ENCODE data around the gene TMC1.

The TMC1 gene

GRCh38 chr9:72618811-72619210 is 97.4 kb downstream of the TMC1 start:
- DNase-seq = peak; percentile 11

- no peak for DNase-seq
Measured at GRCh38 chr9:72622186-72622585, 100.8 kb downstream of the TMC1 start.

- DNase-seq = no peak
Measured at GRCh38 chr9:72623156-72623555, 101.7 kb downstream of the TMC1 start.

- no peak for DNase-seq
Measured at GRCh38 chr9:72627147-72627546, 105.7 kb downstream of the TMC1 start.

GRCh38 chr9:72627956-72628540 is 106.6 kb downstream of the TMC1 start:
- DNase-seq = peak; percentile 55

- peak; percentile 44 for DNase-seq
Measured at GRCh38 chr9:72633966-72634365, 112.6 kb downstream of the TMC1 start.

GRCh38 chr9:72635197-72635596 is 113.8 kb downstream of the TMC1 start:
- DNase-seq = no peak

GRCh38 chr9:72636621-72637020 is 115.2 kb downstream of the TMC1 start:
- DNase-seq = peak; percentile 43

GRCh38 chr9:72643651-72644050 is 122.2 kb downstream of the TMC1 start:
- no peak for DNase-seq

GRCh38 chr9:72646061-72646460 is 124.7 kb downstream of the TMC1 start:
- no peak for DNase-seq

- DNase-seq = no peak
Measured at GRCh38 chr9:72648324-72649126, 127.1 kb downstream of the TMC1 start.

GRCh38 chr9:72649127-72649442 is 127.7 kb downstream of the TMC1 start:
- DNase-seq = no peak

- DNase-seq = no peak
Measured at GRCh38 chr9:72650206-72650605, 128.8 kb downstream of the TMC1 start.

- no peak for DNase-seq
Measured at GRCh38 chr9:72656021-72656420, 134.6 kb downstream of the TMC1 start.

- DNase-seq = no peak
Measured at GRCh38 chr9:72657023-72657422, 135.6 kb downstream of the TMC1 start.

GRCh38 chr9:72658703-72659102 is 137.3 kb downstream of the TMC1 start:
- DNase-seq = no peak

- DNase-seq = peak; percentile 80
Measured at GRCh38 chr9:72661401-72662135, 140.2 kb downstream of the TMC1 start.

- peak; percentile 84 for DNase-seq
Measured at GRCh38 chr9:72665421-72665820, 144.0 kb downstream of the TMC1 start.

- DNase-seq = no peak
Measured at GRCh38 chr9:72667181-72667580, 145.8 kb downstream of the TMC1 start.

- peak; percentile 44 for DNase-seq
Measured at GRCh38 chr9:72674961-72675360, 153.6 kb downstream of the TMC1 start.

- DNase-seq = peak; percentile 84
Measured at GRCh38 chr9:72675586-72675985, 154.2 kb downstream of the TMC1 start.

GRCh38 chr9:72680593-72681282 is 159.3 kb downstream of the TMC1 start:
- DNase-seq = no peak

GRCh38 chr9:72681283-72681630 is 159.8 kb downstream of the TMC1 start:
- no peak for DNase-seq

Measured in fibroblast of skin of scalp (primary cell).